DOHH2 (cell line): Measurements from ENCODE around the gene PAPPA.

Experiments
- EZH2phosphoT487 ChIP-seq: fragments of 200-600 bp; sonication (generic); IDR thresholded peaks from 2 replicates; pipeline ENCODE4 v1.6.1; 2017; ENCODE audit warnings: borderline replicate concordance, mild to moderate bottlenecking, antibody characterized with exemption, low read length, moderate library complexity, mixed read lengths
- TF ChIP-seq, protein P1 (sequence below): fragments of 200-600 bp; sonication (generic); IDR thresholded peaks from one replicate; pipeline ENCODE4 v1.5.1; 2014; ENCODE audit warnings: antibody characterized with exemption, mild to moderate bottlenecking, low read depth, low read length; ENCODE audit not compliant: poor library complexity, severe bottlenecking

DNA sequence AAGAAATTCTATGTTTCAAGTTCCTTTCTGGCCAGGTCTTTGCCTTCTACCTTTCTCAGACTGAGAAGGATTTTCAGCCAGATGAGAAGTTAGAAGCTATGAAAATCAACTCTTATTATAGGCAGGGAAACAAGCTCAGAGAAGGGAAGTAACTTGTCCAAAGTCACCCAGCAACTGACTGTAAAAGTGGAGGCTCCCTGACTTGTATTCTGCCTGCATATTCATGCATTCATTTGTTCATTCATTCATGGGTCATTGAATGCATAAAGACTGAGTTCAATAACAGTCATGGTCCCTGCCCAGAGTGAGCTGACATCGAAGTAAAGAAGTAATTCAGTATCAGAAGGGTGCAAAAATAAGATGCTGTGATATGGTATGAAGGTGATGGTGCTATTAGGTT lies 239.6 kb downstream of the PAPPA start:
- TF ChIP-seq, protein P1, sequence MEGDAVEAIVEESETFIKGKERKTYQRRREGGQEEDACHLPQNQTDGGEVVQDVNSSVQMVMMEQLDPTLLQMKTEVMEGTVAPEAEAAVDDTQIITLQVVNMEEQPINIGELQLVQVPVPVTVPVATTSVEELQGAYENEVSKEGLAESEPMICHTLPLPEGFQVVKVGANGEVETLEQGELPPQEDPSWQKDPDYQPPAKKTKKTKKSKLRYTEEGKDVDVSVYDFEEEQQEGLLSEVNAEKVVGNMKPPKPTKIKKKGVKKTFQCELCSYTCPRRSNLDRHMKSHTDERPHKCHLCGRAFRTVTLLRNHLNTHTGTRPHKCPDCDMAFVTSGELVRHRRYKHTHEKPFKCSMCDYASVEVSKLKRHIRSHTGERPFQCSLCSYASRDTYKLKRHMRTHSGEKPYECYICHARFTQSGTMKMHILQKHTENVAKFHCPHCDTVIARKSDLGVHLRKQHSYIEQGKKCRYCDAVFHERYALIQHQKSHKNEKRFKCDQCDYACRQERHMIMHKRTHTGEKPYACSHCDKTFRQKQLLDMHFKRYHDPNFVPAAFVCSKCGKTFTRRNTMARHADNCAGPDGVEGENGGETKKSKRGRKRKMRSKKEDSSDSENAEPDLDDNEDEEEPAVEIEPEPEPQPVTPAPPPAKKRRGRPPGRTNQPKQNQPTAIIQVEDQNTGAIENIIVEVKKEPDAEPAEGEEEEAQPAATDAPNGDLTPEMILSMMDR: no peak
- TF ChIP-seq EZH2phosphoT487: no peak
